GM12865 (cell line): ENCODE data around the gene FCMR.

Experiments
- DNase-seq: peaks from one replicate; pipeline ENCODE4 v3.0.0; 2010; ENCODE audit warnings: low read depth
- H3K4me3 ChIP-seq: 2 replicates; pipeline ENCODE4 v1.5.1; 2011; ENCODE audit warnings: mild to moderate bottlenecking, low read depth, low read length, control low read depth
- CTCF ChIP-seq: IDR thresholded peaks from 2 replicates; pipeline ENCODE4 v1.5.1; 2011; ENCODE audit warnings: low read length, control low read depth, low read depth, inconsistent platforms; ENCODE audit not compliant: insufficient read depth; ENCODE audit errors: missing control alignments

FCMR gene

GRCh38 chr1:206915030-206915735 lies 6.6 kb downstream of the FCMR start:
- no peak overlapping the region for H3K4me3 ChIP-seq
- TF ChIP-seq CTCF, result no peak
- no peak for DNase-seq

GRCh38 chr1:206913766-206914537 lies 7.8 kb downstream of the FCMR start:
- H3K4me3 ChIP-seq, result no peak overlapping the region
- no peak for TF ChIP-seq CTCF
- DNase-seq, result no peak

- peak; percentile 86 for DNase-seq
- TF ChIP-seq CTCF, result peak; percentile 77
- H3K4me3 ChIP-seq, result no peak overlapping the region
These were observed 9.2 kb downstream of the FCMR start for GRCh38 chr1:206912445-206913095.

- peak; percentile 61 for TF ChIP-seq CTCF
- peak; percentile 72 for DNase-seq
These were observed 10.6 kb downstream of the FCMR start for GRCh38 chr1:206911064-206911663.

GRCh38 chr1:206909883-206910318 lies 11.8 kb downstream of the FCMR start:
- H3K4me3 ChIP-seq, result no peak overlapping the region
- TF ChIP-seq CTCF, result no peak
- DNase-seq, result no peak

More at GRCh38 chr1:206911064-206911663, 10.6 kb downstream of the FCMR start:
- H3K4me3 ChIP-seq, result no peak overlapping the region

- no peak overlapping the region for H3K4me3 ChIP-seq
- no peak for DNase-seq
These were observed 12.4 kb downstream of the FCMR start for GRCh38 chr1:206909161-206909882.

More at GRCh38 chr1:206909161-206909882, 12.4 kb downstream of the FCMR start:
- no peak for TF ChIP-seq CTCF
